ENCODE data around the gene RAPGEF6.
A peak's percentile ranks its signal among the peaks of the same experiment; 100 is the strongest.
"Not testable (repeated sequence)": the region's sequence is repeated elsewhere in the genome, so short reads cannot be mapped to it uniquely, and the experiment has no call there.

RAPGEF6 gene

GRCh38 chr5:131608597-131608996 lies 26.4 kb downstream of the RAPGEF6 start:
- DNase-seq: no peak

DNA sequence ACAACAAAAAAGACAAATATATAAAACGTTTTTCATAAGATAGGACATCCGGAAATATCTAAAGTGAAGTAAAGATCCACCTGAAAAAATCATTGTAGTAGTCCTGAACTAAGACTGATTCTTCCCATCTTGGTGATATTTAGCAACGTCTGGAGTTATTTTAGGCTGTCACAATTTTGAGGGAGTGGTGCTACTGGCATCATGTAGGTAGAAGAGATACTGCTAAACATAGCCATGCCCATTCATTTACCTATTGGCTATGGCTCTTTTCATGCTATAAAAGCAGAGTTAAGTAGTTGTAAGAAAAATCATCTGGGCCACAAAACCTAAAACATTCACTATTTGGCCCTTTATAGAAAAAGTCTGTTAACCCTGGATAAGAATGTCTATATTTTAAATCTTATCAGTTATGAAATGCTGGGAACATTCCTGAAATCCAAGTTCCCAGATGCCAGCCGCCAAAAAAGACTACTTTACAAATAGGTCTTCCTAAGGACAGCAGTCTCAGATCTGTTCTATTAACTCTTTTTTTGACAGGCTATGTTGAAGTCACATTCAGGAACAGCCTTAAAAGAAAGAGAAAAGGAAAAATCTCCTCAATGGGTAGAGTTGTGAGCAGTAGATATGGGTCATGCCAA lies 27.0 kb downstream of the RAPGEF6 start:
- no peak for DNase-seq

DNA sequence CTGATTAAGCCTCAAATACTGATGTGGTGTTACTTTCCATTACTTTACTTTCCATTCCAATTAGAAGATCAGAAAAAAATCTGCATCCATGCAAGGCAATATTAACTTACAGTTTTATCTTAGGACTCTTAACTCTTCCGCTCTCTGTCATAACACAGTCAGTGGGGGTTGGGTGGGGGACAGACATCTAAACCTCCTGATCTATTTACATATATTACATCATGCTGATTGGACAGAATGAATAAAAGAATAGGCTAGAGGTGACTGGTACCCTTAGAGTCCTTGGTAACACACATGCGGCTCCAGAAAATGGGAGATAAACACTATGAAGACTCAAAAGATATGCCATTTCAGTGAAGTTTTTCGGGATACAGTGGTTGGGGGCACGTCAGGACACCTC lies 27.6 kb downstream of the RAPGEF6 start:
- DNase-seq: no peak

GRCh38 chr5:131605086-131605485 lies 29.9 kb downstream of the RAPGEF6 start:
- no peak for DNase-seq

DNA sequence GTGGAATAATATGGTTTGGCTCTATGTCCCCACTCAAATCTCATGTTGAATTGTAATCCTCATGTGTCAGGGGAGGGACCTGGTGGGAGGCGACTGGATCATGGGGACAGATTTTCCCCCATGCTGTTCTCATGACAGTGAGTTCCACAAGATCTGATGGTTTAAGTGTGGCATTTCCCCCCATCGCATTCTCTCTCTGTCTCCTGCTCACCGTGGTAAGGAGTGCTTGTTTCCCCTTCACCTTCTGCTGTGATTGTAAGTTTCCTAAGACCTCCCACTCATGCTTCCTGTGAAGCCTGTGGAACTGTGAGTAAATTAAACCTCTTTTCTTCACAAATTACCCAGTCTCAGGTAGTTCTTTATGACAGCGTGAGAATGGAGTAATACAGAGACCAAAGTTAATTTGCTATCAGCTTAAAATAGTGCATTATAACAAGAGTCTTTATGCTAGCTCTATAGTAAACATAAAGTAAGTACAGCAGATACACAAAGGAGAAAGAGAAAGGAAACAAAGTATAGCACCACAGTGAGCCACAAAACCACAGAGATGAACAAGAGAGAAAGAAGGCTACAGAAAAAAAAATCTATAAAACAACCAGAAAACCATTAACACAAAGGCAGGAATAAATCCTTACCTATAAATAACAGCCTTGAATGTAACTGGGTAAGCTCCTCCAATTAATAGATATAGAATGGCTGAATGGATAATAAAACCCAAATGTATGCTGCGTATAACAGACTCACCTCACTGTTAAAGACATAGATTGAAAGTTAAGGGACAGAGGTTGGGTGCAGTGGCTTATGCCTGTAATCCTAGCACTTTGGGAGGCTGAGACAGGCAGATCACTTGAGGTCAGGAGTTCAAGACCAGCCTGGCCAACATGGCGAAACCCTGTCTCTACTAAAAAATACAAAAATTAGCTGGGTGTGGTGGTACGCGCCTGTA lies 39.7 kb downstream of the RAPGEF6 start:
- DNase-seq: peak in 1 of 2 experiments; percentile 26

DNA sequence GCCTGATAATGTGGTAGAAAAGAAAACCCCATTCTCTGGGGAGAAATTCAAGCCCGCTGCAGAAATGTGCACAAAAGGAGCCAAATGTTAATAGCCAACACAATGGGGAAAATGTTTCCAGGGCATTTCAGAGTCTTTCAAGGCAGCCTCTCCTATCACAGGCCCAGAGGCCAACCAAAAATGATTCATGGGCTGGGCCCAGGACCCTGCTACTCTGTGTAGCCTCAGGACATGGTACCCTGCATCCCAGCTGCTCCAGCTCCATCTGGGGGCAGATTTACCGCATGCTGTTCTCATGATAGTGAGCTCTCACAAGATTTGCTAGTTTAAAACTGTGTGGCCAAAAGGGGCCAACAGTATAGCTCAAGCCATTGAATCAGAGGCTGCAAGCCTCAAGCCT lies 41.1 kb downstream of the RAPGEF6 start:
- DNase-seq: no peak

- DNase-seq: not testable (repeated sequence)
Observed at GRCh38 chr5:131593436-131593835, 41.6 kb downstream of the RAPGEF6 start.

DNA sequence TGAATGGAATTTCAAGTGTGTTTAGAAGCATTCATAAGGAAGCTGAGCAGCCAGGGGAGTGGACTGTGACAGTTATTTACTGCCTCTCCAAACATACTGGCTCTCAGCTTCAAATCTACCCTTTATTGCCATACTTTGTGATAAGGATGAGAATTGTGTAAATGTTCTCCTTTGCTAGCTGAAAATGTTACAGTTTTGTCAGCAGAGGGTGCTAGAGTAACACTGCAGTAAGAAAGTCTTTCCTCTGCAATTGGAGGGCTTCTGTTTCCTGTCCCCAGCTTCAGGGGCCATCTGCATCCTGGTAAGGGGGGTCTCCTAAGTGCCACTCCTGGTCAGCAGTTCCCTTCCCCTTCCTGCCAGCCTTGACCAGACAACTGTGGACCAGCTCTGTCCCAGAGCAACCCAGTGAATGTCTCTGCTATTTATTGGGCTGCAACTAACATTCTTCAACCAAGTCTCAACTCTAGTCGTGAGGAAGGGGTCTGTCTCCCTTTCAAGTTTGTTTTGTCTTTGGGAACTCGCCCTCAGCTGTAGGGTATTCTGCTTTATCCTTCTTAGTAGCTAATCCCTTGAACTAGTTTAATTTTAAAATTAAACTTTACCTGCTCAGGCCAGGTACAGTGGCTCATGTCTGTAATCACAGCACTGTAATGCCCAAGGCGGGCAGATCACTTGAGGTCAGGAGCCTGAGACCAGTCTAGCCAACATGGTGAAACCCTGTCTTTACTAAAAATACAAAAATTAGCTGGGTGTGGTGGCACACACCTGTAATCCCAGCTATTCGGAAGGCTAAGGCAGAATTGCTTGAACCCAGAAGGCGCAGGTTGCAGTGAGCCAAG lies 45.3 kb downstream of the RAPGEF6 start:
- peak; percentile 28 to 30 for DNase-seq

GRCh38 chr5:131587541-131587940 lies 47.5 kb downstream of the RAPGEF6 start:
- no peak for DNase-seq

DNA sequence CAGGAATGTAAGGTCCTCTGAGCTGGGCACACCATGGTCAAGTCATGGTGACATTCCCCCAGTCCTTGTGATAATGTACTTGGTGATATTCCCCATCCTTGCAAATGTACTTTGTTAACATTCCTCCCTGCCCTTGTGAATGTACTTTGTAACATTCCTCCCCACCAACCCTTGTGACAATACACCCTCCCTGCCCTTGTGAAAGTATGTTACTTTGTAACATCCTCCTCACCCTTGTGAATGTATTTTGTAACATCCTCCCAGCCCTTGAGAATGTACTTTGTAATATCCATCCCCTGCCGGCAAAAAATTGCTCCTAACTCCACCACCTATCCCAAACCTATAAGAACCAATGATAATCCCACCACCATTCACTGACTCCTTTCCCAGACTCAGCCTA lies 53.3 kb downstream of the RAPGEF6 start:
- no peak for DNase-seq

DNA sequence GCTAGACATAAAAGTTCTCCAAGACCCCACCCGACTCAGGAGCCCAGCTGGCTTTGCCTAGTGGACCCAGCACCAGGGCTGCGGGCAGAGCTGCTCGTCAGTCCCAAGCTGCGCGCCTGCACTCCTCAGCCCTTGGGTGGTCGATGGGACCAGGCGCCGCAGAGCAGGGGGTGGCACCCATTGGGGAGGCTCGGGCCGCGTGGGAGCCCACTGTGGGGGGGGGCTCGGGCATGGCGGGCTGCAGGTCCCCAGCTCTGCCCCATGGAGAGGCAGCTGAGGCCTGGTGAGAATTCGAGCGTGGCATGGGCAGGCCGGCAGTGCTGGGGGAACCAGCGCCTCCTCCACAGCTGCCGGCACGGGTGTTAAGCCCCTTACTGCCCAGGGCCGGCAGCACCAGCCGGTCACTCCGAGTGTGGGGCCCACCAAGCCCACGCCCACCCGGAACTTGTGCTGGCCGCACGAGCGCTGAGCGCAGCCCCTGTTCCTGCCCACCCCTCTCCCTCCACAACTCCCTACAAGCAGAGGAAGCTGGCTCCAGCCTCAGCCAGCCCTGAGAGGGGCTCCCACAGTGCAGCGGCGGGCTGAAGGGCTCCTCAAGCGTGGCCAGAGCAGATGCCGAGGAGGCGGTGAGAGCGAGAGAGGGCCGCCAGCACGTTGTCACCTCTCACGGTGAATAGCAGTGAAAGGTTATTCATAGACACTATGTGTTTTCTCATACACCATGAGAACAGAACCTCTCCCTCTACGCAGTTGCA lies 54.9 kb downstream of the RAPGEF6 start:
- DNase-seq: no peak

DNA sequence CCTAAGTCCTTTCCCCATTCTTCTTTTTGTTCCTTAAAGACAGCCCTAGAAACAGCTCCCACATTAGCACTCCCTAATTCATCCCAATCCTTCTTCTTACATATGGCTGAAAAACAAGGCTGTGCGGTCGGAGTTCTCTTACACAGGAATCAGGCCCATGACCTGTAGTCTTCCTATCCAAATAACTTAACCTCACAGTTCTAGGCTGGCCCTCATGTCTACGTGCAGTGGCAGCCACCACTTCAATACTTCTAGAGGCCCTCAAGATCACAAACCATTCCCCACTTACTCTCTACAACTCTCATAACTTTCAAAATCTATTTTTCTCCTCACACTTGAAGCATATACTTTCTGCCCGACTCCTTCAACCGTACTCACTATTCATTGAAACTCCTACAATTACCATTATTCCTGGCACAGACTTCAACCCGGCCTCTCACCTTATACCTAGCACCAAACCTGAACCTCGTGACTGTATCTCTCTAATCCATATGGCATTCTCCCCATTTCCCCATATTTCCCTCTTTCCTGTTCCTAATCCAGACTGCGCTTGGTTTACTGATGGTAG lies 59.3 kb downstream of the RAPGEF6 start:
- DNase-seq: no peak

DNA sequence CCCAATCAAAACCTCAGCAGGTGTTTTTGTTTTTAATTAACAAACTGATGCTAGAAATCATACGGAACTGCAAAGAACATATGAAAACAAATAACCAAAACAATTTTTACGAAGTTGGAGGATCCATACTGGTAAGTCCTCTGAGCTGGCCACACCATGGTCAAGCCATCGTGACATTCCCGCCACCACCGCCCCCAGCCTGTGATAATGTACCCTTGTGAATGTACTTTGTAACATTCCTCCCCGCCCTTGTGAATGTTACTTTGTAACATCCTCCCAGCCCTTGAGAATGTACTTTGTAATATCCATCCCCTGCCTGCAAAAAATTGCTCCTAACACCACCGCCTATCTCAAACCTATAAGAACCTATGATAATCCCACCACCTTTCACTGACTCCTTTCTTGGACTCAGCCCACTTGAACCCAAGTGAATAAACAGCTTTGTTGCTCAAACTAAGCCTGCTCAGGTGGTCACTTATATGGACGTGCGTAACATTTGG lies 63.3 kb downstream of the RAPGEF6 start:
- no peak for DNase-seq

DNA sequence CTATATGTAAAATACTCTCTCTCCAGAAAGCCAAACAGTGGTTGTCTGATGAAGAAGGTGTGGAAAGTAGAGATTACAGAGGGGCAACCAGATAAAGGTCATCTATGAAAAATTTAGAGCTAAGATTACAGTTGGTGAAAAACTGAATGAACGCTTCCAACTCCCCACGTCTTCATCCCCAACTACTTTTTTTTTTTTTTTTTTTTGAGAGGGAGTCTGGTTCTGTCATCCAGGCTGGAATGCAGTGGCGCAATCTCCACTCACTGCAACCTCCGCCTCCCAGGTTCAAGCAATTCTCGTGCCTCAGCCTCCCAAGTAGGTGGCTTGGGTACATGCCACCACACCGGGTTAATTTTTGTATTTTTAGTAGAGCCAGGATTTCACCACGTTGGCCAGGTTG lies 64.3 kb downstream of the RAPGEF6 start:
- DNase-seq: no peak

GRCh38 chr5:131564229-131564652 lies 70.8 kb downstream of the RAPGEF6 start:
- no peak for DNase-seq

DNA sequence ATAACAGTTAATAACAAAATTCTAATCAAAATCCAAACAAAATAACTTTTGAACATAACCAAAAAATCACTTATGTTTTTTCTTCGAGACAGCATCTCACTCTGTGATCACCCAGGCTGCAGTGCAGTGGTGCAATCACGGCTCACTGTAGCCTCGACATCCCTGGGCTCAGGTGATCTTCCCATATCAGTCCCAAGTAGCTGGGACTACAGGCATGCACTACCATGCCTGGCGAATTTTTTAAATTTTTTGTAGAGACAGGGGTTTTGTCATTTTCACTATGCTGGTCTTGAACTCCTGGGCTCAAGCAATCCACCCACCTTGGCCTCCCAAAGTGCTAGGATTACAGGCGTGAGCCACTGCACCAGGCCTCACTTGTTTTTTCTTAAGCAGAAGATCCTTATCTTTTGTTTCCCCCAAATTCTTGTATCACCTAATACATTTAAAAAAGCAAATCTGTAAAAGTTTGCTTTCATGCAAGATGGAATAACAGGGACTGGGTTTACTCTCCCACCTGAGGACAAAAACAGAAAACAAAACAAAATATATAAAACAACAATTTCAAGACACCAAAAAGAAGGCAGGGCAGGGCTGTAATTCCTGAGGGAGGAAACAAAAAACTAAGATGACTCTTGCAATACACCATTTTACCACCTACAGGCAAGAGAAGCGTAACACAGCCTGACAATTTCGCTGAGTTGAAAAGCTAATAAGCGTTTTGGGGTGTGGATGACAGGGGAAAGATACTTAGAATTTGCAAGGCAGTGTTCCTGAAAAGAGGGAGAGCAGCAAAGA lies 71.4 kb downstream of the RAPGEF6 start:
- no peak for DNase-seq

DNA sequence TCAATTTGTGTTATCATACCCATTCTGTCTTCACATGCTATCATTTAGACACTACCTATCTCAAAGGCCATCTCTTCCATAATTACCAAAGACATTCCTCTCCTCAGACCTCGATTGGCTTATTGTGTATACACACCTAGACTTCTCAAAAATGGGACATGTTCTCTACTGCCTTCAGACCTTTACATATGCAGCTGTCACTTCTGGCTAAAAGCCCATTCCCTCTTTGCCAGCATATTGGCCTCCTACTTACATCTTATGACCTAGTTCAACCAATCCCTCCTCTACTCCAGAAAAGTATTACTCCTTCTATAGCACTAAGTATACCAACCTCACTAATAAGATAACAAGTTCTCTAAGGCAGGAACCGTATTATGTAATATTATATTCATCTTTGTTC lies 84.4 kb downstream of the RAPGEF6 start:
- no peak for DNase-seq

DNA sequence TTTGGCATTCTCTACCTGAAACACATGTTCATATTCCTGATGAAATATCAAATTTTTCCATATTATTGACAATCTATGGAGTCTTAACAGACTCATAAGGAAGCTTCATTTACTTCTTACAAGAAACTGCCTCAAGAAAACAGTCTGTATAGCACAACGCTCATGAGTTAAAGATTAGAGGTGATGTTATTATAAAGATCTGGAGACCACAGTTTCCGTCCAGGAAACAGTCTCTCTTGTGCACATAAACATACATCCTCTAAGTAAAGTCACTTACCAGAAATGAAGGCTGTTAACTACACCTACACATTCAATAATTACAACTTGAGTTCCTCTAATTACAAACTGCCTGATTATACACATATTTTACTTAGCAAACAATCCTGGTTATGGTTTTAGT lies 86.9 kb downstream of the RAPGEF6 start:
- DNase-seq: no peak

DNA sequence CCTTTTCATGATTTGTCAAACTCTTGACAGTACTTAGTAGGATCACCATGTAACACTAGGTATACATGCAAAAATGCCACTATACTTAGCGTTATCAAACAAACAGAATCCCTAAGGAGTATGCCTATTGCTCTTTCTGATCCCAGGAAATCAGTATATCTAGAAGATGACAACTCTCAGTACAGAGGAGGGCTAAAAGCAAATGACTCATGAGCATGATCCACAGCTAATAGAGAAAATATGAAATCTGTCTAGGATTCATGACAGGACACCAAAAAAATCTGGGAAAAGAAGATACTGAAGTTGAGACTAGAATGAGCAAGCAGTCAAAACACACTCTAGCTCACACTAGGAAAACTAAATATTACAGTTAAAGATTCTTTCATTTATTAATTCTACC lies 89.2 kb downstream of the RAPGEF6 start:
- DNase-seq: no peak

- DNase-seq: no peak
Observed at GRCh38 chr5:131542723-131543122, 92.3 kb downstream of the RAPGEF6 start.

- no peak for DNase-seq
Observed at GRCh38 chr5:131541762-131542161, 93.3 kb downstream of the RAPGEF6 start.
